T-helper 1 cell treated with Interleukin-12 subunit alpha and Interleukin-12 subunit beta and Interleukin-4 antibody, amounts not matched to agents 30 μg/mL and 1 μg/mL, for 36 hours (primary cell): ENCODE data around the gene CIROP.

Source experiments
- H3K27ac Mint-ChIP-seq: one replicate; pipeline ENCODE4 v1.8.0; 2021; ENCODE audit warnings: mild to moderate bottlenecking, mixed read lengths
- H3K27me3 Mint-ChIP-seq: one replicate; pipeline ENCODE4 v1.8.0; 2021; ENCODE audit warnings: low read depth, mixed read lengths
- H3K36me3 Mint-ChIP-seq: one replicate; pipeline ENCODE4 v1.8.0; 2021; ENCODE audit warnings: low read depth, mixed read lengths
- H3K4me1 Mint-ChIP-seq: one replicate; pipeline ENCODE4 v1.8.0; 2021; ENCODE audit warnings: low read depth, mixed read lengths
- H3K4me3 Mint-ChIP-seq: one replicate; pipeline ENCODE4 v1.8.0; 2021; ENCODE audit warnings: mild to moderate bottlenecking, moderate library complexity, mixed read lengths
- H3K9me3 Mint-ChIP-seq: one replicate; pipeline ENCODE4 v1.8.0; 2021; ENCODE audit warnings: mixed read lengths

The CIROP gene

GRCh38 chr14:23051141-23052057, 53.4 kb downstream of the CIROP start:
- Mint-ChIP-seq H3K27ac (no peak overlapping the region), H3K27me3 (peaks cover 7% of the 10 kb centered on the region), H3K9me3 (no peaks in the 10 kb centered on the region), H3K36me3 (no peaks in the 10 kb centered on the region), H3K4me1 (peaks cover 5% of the 10 kb centered on the region), H3K4me3 (no peak overlapping the region)
